Measurements from ENCODE around the gene SLC37A2.

GRCh38 chr11:125110506-125110905, 47.4 kb downstream of the SLC37A2 start:
- no peak for TF ChIP-seq CHD1 (IDR thresholded peaks at IDR 0.05; ENCODE audit: low read depth, low read length)
- no peak for TF ChIP-seq MAFK (IDR thresholded peaks at IDR 0.05; ENCODE audit: low read depth, low read length)
- no peak for TF ChIP-seq CTCF (conservative IDR thresholded peaks at IDR 0.05; ENCODE audit: low read depth, low read length)
- TF ChIP-seq POLR2A (IDR thresholded peaks at IDR 0.05; ENCODE audit: low read depth, low read length): no peak
- TF ChIP-seq BHLHE40 (IDR thresholded peaks at IDR 0.05; ENCODE audit: low read depth, low read length): no peak
- TF ChIP-seq SMC3 (IDR thresholded peaks at IDR 0.05; ENCODE audit: low read depth, low read length): no peak
- no peak for TF ChIP-seq MAZ (IDR thresholded peaks at IDR 0.05; ENCODE audit: borderline replicate concordance, low read depth, low read length)
- TF ChIP-seq, protein P1, sequence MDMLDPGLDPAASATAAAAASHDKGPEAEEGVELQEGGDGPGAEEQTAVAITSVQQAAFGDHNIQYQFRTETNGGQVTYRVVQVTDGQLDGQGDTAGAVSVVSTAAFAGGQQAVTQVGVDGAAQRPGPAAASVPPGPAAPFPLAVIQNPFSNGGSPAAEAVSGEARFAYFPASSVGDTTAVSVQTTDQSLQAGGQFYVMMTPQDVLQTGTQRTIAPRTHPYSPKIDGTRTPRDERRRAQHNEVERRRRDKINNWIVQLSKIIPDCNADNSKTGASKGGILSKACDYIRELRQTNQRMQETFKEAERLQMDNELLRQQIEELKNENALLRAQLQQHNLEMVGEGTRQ (IDR thresholded peaks at IDR 0.05; ENCODE audit: low read depth, low read length): no peak

Measured in IMR-90 (cell line).